Mammary epithelial cell (primary cell): ENCODE measurements around the gene EFNA5.

Experiments
- EZH2 ChIP-seq: IDR thresholded peaks from 2 replicates; pipeline ENCODE4 v1.6.1; 2012; ENCODE audit warnings: low read length, inconsistent platforms, borderline replicate concordance
- TF ChIP-seq, protein P1 (sequence below), 2 donors: IDR thresholded peaks in 1 of 2; conservative IDR thresholded peaks in 1 of 2; 2 replicates each; pipeline ENCODE4 v1.5.1; 2011 to 2012; ENCODE audit warnings: inconsistent platforms in 2 of 2, low read length in 2 of 2, mild to moderate bottlenecking in 2 of 2, control low read depth in 1 of 2, low read depth in 1 of 2; ENCODE audit not compliant: insufficient read depth in 1 of 2; ENCODE audit errors: extremely low read depth in 1 of 2

DNA sequence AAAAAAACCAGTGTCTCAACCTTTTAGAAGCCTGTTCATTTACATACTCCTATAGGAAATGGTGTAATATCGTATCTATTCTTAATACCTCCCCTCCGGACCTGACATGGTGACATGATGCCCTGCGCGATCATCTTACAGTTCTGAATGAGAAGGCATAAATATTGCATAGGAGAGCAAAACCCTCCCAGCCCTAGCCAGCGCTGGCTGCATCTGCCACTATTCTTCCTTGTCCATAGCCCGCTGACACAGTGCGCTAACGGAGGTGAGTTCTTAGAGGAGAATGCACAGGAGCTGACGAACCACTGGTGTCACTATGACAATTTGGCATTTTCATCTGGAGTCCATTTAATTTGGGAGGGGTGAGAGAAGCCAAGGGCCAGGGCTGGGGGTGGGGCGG is 290.1 kb downstream of the EFNA5 start:
- TF ChIP-seq, protein P1, sequence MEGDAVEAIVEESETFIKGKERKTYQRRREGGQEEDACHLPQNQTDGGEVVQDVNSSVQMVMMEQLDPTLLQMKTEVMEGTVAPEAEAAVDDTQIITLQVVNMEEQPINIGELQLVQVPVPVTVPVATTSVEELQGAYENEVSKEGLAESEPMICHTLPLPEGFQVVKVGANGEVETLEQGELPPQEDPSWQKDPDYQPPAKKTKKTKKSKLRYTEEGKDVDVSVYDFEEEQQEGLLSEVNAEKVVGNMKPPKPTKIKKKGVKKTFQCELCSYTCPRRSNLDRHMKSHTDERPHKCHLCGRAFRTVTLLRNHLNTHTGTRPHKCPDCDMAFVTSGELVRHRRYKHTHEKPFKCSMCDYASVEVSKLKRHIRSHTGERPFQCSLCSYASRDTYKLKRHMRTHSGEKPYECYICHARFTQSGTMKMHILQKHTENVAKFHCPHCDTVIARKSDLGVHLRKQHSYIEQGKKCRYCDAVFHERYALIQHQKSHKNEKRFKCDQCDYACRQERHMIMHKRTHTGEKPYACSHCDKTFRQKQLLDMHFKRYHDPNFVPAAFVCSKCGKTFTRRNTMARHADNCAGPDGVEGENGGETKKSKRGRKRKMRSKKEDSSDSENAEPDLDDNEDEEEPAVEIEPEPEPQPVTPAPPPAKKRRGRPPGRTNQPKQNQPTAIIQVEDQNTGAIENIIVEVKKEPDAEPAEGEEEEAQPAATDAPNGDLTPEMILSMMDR (conservative IDR thresholded peaks at IDR 0.05 in 1 of 2, IDR thresholded peaks at IDR 0.05 in 1 of 2; ENCODE audit: extremely low read depth in 1 of 2, insufficient read depth in 1 of 2, low read depth in 1 of 2, low read length in 2 of 2): no peak
- no peak for TF ChIP-seq EZH2
